Prostate gland (tissue), 2 donors: ENCODE measurements around the gene KRT34.

Source experiments
- CTCF ChIP-seq, 4 experiments: fragments of 200-600 bp in 2 of 4; fragments of 450-650 bp in 2 of 4; sonication (generic) in 2 of 4; IDR thresholded peaks; 1 replicate in 3 of 4; 2 replicates in 1 of 4; pipeline ENCODE4 v1.5.1; 2016 to 2019; ENCODE audit warnings: antibody characterized with exemption in 4 of 4, mild to moderate bottlenecking in 2 of 4, moderate library complexity in 2 of 4
- POLR2AphosphoS5 ChIP-seq: sonication (generic); formaldehyde crosslinking; IDR thresholded peaks from one replicate; pipeline ENCODE4 v1.6.1; 2017; ENCODE audit warnings: antibody characterized with exemption

GRCh38 chr17:41366070-41366469 lies 16.0 kb downstream of the KRT34 start:
- TF ChIP-seq CTCF (IDR thresholded peaks at IDR 0.05) (no peak), POLR2AphosphoS5 (no peak)
